ENCODE results near the gene ERCC6. TPM values are rescaled to one million over a fixed set of nuclear protein-coding genes. Genes with fewer than 3 reads are reported as not detected.

ERCC6 gene
- total RNA-seq, 1 experiment from 2014 or later: 49.7 TPM

GRCh38 chr10:49486009-49486408 is 52.9 kb downstream of the ERCC6 start:
- ChIA-PET POLR2A (ENCODE audit: unreplicated experiment) (no interaction called here), CTCF (no interaction called here)
- no peaks in the 10 kb centered on the region for H3F3A ChIP-seq (ENCODE audit: insufficient read depth, low read depth)
- H3K4me3 ChIP-seq: no peak overlapping the region
- BruUV-seq (replicated peaks): no TSS peak
- no peak overlapping the region for H3K27ac ChIP-seq
- no peaks in the 10 kb centered on the region for H3K27me3 ChIP-seq (ENCODE audit: insufficient read depth, low read depth)
- no peak for DNase-seq
- H3K79me2 ChIP-seq (ENCODE audit: low read depth): no peaks in the 10 kb centered on the region
- intact Hi-C loops (cut with micrococcal nuclease; ENCODE audit: unreplicated experiment): no loop called here
- peaks cover 8% of the 10 kb centered on the region for H4K20me1 ChIP-seq (ENCODE audit: insufficient read depth)
- no peak for TF ChIP-seq CTCF (conservative IDR thresholded peaks at IDR 0.05)
- no peak for TF ChIP-seq EZH2 (IDR thresholded peaks at IDR 0.05; ENCODE audit: low read depth)
- peaks cover 22% of the 10 kb centered on the region for H3K36me3 ChIP-seq (ENCODE audit: low read depth)
- H3K9me2 ChIP-seq (ENCODE audit: insufficient read depth): no peaks in the 10 kb centered on the region
- H3K4me1 ChIP-seq (replicated peaks; ENCODE audit: insufficient read depth): no peaks in the 10 kb centered on the region
- no peak overlapping the region for H3K4me2 ChIP-seq
- no peaks in the 10 kb centered on the region for H3K9me3 ChIP-seq (ENCODE audit: insufficient read depth, low read depth)
- no peak overlapping the region for H2AFZ ChIP-seq

- Histone ChIP-seq H3K4me1 (replicated peaks; ENCODE audit: insufficient read depth) (no peaks in the 10 kb centered on the region), H3K4me3 (no peak overlapping the region), H3F3A (ENCODE audit: insufficient read depth, low read depth) (no peaks in the 10 kb centered on the region), H3K79me2 (ENCODE audit: low read depth) (no peaks in the 10 kb centered on the region), H3K9me2 (ENCODE audit: insufficient read depth) (no peaks in the 10 kb centered on the region), H3K27me3 (ENCODE audit: insufficient read depth, low read depth) (no peaks in the 10 kb centered on the region), H3K4me2 (no peak overlapping the region), H3K36me3 (ENCODE audit: low read depth) (peaks cover 27% of the 10 kb centered on the region), H2AFZ (no peak overlapping the region), H4K20me1 (ENCODE audit: insufficient read depth) (peaks cover 8% of the 10 kb centered on the region), H3K9me3 (ENCODE audit: insufficient read depth, low read depth) (no peaks in the 10 kb centered on the region), H3K27ac (no peak overlapping the region)
- no peak for DNase-seq
- ChIA-PET POLR2A (ENCODE audit: unreplicated experiment) (no interaction called here), CTCF (no interaction called here)
- intact Hi-C loops (cut with micrococcal nuclease; ENCODE audit: unreplicated experiment): no loop called here
- BruUV-seq (replicated peaks): no TSS peak
- TF ChIP-seq CTCF (conservative IDR thresholded peaks at IDR 0.05) (no peak), EZH2 (IDR thresholded peaks at IDR 0.05; ENCODE audit: low read depth) (no peak)
Observed at GRCh38 chr10:49484486-49485235, 54.3 kb downstream of the ERCC6 start.

GRCh38 chr10:49478819-49479218 is 60.1 kb downstream of the ERCC6 start:
- Histone ChIP-seq H3K36me3 (ENCODE audit: low read depth) (peaks cover 54% of the 10 kb centered on the region), H3F3A (ENCODE audit: insufficient read depth, low read depth) (peaks cover 4% of the 10 kb centered on the region; the same call in 1 of the 2 replicates), H3K4me3 (no peak overlapping the region), H3K79me2 (ENCODE audit: low read depth) (no peaks in the 10 kb centered on the region), H3K9me3 (ENCODE audit: insufficient read depth, low read depth) (no peaks in the 10 kb centered on the region), H3K9me2 (ENCODE audit: insufficient read depth) (no peaks in the 10 kb centered on the region), H3K27ac (no peak overlapping the region), H3K4me2 (no peak overlapping the region), H3K27me3 (ENCODE audit: insufficient read depth, low read depth) (no peaks in the 10 kb centered on the region), H2AFZ (no peak overlapping the region), H4K20me1 (ENCODE audit: insufficient read depth) (no peaks in the 10 kb centered on the region; the same call in 1 of the 2 replicates), H3K4me1 (replicated peaks; ENCODE audit: insufficient read depth) (no peaks in the 10 kb centered on the region)
- TF ChIP-seq CTCF (conservative IDR thresholded peaks at IDR 0.05): no peak
- TF ChIP-seq EZH2 (IDR thresholded peaks at IDR 0.05; ENCODE audit: low read depth): no peak
- BruUV-seq (replicated peaks): no TSS peak
- DNase-seq: no peak
- intact Hi-C loops (cut with micrococcal nuclease; ENCODE audit: unreplicated experiment): no loop called here
- CTCF ChIA-PET: interaction anchor here (0.7 kb wide), 1 partner anchor 34 kb away, joined by 3 read pairs; no protein-coding TSS in a partner anchor
- POLR2A ChIA-PET (ENCODE audit: unreplicated experiment): no interaction called here

All from PC-9 (cell line).